ENCODE data around the gene SYDE2.

Gene SYDE2

DNA sequence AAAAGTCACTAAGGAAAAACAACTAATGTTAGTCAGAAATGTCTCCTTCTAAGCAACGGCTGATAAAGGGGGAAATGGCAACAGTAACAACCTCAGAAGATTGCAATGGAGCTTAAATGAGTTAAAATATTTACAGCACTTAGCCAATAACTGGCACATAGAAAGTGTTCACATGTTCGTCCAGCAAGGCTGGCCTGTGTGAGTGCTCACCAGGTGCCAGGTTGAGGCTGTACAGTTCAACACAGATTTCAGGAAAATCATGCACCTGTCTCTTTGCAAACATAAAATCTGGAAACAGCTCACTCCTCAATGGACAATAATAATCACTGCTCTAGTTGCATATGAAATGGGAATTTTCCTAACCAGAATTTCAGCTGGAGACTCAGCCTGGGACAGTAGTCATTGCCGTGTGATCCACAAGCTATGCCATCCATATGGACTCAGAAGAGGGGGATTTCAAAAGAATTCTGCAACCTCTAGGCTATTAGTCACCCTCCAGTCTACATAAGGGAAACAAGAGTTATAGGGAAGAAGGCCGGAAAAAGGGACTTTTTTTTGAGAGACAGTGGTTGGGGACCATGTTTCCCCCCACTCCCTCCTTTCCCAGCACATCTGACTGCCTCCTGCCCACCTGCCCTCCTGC lies 68.6 kb downstream of the SYDE2 start:
- no peaks in the 10 kb centered on the region for H4K20me1 ChIP-seq (ENCODE audit: insufficient read depth, low read length)
- no peaks in the 10 kb centered on the region for H3K9me3 ChIP-seq (ENCODE audit: insufficient read depth, low read length)
- no peak overlapping the region for H3K4me2 ChIP-seq (ENCODE audit: low read length)
- H3K27ac ChIP-seq (ENCODE audit: low read length), result no peak overlapping the region
- H3K9ac ChIP-seq (ENCODE audit: low read length), result no peak overlapping the region
- TF ChIP-seq EZH2phosphoT487 (IDR thresholded peaks at IDR 0.05; ENCODE audit: low read depth), result no peak
- TF ChIP-seq, protein P1, sequence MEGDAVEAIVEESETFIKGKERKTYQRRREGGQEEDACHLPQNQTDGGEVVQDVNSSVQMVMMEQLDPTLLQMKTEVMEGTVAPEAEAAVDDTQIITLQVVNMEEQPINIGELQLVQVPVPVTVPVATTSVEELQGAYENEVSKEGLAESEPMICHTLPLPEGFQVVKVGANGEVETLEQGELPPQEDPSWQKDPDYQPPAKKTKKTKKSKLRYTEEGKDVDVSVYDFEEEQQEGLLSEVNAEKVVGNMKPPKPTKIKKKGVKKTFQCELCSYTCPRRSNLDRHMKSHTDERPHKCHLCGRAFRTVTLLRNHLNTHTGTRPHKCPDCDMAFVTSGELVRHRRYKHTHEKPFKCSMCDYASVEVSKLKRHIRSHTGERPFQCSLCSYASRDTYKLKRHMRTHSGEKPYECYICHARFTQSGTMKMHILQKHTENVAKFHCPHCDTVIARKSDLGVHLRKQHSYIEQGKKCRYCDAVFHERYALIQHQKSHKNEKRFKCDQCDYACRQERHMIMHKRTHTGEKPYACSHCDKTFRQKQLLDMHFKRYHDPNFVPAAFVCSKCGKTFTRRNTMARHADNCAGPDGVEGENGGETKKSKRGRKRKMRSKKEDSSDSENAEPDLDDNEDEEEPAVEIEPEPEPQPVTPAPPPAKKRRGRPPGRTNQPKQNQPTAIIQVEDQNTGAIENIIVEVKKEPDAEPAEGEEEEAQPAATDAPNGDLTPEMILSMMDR (IDR thresholded peaks at IDR 0.05; ENCODE audit: low read depth, low read length), result no peak
- H2AFZ ChIP-seq (ENCODE audit: low read depth, low read length), result no peak overlapping the region
- H3K36me3 ChIP-seq (replicated peaks; ENCODE audit: low read depth, low read length), result no peaks in the 10 kb centered on the region
- H3K27me3 ChIP-seq (ENCODE audit: low read depth, low read length), result no peaks in the 10 kb centered on the region
- H3K79me2 ChIP-seq (ENCODE audit: low read length), result no peaks in the 10 kb centered on the region
- no peak overlapping the region for H3K4me3 ChIP-seq (ENCODE audit: low read length)
- no peaks in the 10 kb centered on the region for H3K4me1 ChIP-seq (ENCODE audit: low read length)

DNA sequence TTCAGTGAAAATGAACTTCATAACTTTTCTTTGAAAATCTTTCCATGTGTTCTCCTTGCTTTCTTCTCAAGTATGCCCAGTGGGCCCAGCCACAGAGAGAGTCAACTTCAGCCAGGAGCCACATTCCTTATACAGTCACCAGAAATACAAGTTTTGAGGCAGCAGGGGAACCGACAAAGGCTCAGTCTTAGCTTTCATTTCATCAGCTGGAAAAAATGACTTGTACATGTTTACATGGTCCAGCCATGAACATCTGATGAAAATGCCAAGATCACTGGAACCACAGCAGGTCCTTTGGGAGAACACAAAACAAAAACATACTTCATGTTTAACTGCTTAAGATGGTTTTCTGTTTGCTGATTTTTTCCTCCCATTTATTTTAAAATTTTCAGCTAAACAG lies 72.5 kb downstream of the SYDE2 start:
- no peaks in the 10 kb centered on the region for H3K36me3 ChIP-seq (replicated peaks; ENCODE audit: low read depth, low read length)
- H3K9ac ChIP-seq (ENCODE audit: low read length), result no peak overlapping the region
- H3K9me3 ChIP-seq (ENCODE audit: insufficient read depth, low read length), result no peaks in the 10 kb centered on the region
- no peak overlapping the region for H2AFZ ChIP-seq (ENCODE audit: low read depth, low read length)
- H3K79me2 ChIP-seq (ENCODE audit: low read length), result no peaks in the 10 kb centered on the region
- no peaks in the 10 kb centered on the region for H4K20me1 ChIP-seq (ENCODE audit: insufficient read depth, low read length)
- H3K4me1 ChIP-seq (ENCODE audit: low read length), result no peaks in the 10 kb centered on the region
- no peaks in the 10 kb centered on the region for H3K27me3 ChIP-seq (ENCODE audit: low read depth, low read length)
- no peak overlapping the region for H3K27ac ChIP-seq (ENCODE audit: low read length)
- TF ChIP-seq, protein P1 (IDR thresholded peaks at IDR 0.05; ENCODE audit: low read depth, low read length), result no peak
- no peak for TF ChIP-seq EZH2phosphoT487 (IDR thresholded peaks at IDR 0.05; ENCODE audit: low read depth)
- no peak overlapping the region for H3K4me3 ChIP-seq (ENCODE audit: low read length)
- no peak overlapping the region for H3K4me2 ChIP-seq (ENCODE audit: low read length)

DNA sequence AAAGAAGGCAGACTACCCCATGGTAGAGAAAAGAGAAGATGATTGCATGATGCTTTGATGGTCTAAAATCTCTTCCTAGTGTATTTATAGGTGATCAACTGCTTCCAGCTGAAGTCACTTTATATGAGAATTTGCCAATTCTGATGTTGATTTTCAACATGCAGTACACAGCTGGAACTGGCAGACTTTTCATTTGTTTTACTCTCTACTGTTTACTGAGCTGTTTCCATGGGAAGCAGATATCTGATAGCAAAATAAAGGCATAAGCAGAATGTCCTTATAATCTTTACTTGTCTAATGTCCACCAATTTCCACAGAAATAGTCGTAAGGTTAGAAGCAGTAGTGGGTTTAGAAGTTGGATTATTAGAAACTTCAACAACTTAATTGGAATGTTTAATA lies 74.9 kb downstream of the SYDE2 start:
- Histone ChIP-seq H3K4me1 (ENCODE audit: low read length) (no peaks in the 10 kb centered on the region), H3K9ac (ENCODE audit: low read length) (no peak overlapping the region), H3K36me3 (replicated peaks; ENCODE audit: low read depth, low read length) (no peaks in the 10 kb centered on the region), H4K20me1 (ENCODE audit: insufficient read depth, low read length) (no peaks in the 10 kb centered on the region), H2AFZ (ENCODE audit: low read depth, low read length) (no peak overlapping the region), H3K27ac (ENCODE audit: low read length) (no peak overlapping the region), H3K4me3 (ENCODE audit: low read length) (no peak overlapping the region), H3K79me2 (ENCODE audit: low read length) (no peaks in the 10 kb centered on the region), H3K4me2 (ENCODE audit: low read length) (no peak overlapping the region), H3K27me3 (ENCODE audit: low read depth, low read length) (no peaks in the 10 kb centered on the region), H3K9me3 (ENCODE audit: insufficient read depth, low read length) (no peaks in the 10 kb centered on the region)
- TF ChIP-seq EZH2phosphoT487 (IDR thresholded peaks at IDR 0.05; ENCODE audit: low read depth), result no peak
- TF ChIP-seq, protein P1 (IDR thresholded peaks at IDR 0.05; ENCODE audit: low read depth, low read length), result no peak

DNA sequence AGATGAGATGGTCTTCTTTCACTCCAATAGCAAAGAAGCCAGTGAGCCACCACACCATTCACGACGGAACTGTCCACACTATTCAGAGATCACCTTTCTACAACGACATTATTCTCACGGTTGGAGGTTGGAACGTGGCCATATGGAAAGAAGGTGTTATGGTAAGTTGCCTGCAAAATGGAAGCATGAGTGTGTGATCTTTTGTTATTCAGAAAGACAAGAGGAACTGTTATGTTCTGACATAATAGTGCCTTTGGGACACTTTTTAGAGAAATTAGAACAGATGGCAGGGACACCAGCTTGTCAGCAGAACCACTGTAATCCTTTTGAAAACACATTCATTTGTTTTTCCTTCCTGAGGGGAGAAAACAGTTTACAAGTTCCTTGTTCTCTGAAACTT lies 76.7 kb downstream of the SYDE2 start:
- Histone ChIP-seq H3K9ac (ENCODE audit: low read length) (no peak overlapping the region), H3K4me2 (ENCODE audit: low read length) (no peak overlapping the region), H3K36me3 (replicated peaks; ENCODE audit: low read depth, low read length) (no peaks in the 10 kb centered on the region), H3K9me3 (ENCODE audit: insufficient read depth, low read length) (no peaks in the 10 kb centered on the region), H3K27ac (ENCODE audit: low read length) (no peak overlapping the region), H3K4me1 (ENCODE audit: low read length) (no peaks in the 10 kb centered on the region), H3K27me3 (ENCODE audit: low read depth, low read length) (no peaks in the 10 kb centered on the region), H4K20me1 (ENCODE audit: insufficient read depth, low read length) (no peaks in the 10 kb centered on the region), H3K4me3 (ENCODE audit: low read length) (no peak overlapping the region), H2AFZ (ENCODE audit: low read depth, low read length) (no peak overlapping the region), H3K79me2 (ENCODE audit: low read length) (no peaks in the 10 kb centered on the region)
- TF ChIP-seq, protein P1 (IDR thresholded peaks at IDR 0.05; ENCODE audit: low read depth, low read length), result no peak
- no peak for TF ChIP-seq EZH2phosphoT487 (IDR thresholded peaks at IDR 0.05; ENCODE audit: low read depth)
